Caco-2 (cell line): ENCODE results near the gene UBAP1L. TPM values are rescaled to one million over a fixed set of nuclear protein-coding genes. Genes with fewer than 3 reads are reported as not detected.

Source experiments
- BruUV-seq: library from RNA; stranded (reverse); fragments of 400-500 nt; replicated peaks from 2 replicates; lab custom pipeline; 2021; lab: Mats Ljungman, UMichigan
- CTCF ChIA-PET: fragments of 300-600 bp; sonication (Branson Sonifier 250); formaldehyde crosslinking; loops from one replicate; lab custom pipeline; 2022; ENCODE audit warnings: antibody characterized with exemption; lab: Charles Lee
- POLR2A ChIA-PET: fragments of 300-600 bp; sonication (Branson Sonifier 250); formaldehyde crosslinking; loops from one replicate; lab custom pipeline; 2022; ENCODE audit warnings: antibody characterized with exemption; lab: Charles Lee
- DNase-seq, 2 experiments: peaks; one replicate each; pipeline versions ENCODE4 v3.0.0 to v3.0.0-alpha.2; 2020 to 2022
- H3K27me3 ChIP-seq: replicated peaks from 2 replicates; pipeline ENCODE4 v1.6.0; 2011; ENCODE audit warnings: low read length; ENCODE audit not compliant: control insufficient read depth, insufficient read depth
- H3K36me3 ChIP-seq: 2 replicates; pipeline ENCODE4 v1.5.1; 2011; ENCODE audit warnings: low read length; ENCODE audit not compliant: control insufficient read depth, insufficient read depth
- H3K4me1 ChIP-seq: fragments of 250-450 bp; sonication (Bioruptor Pico); 2 replicates; pipeline ENCODE4 v1.5.1; 2020; ENCODE audit warnings: mild to moderate bottlenecking
- H3K4me3 ChIP-seq: 2 replicates; pipeline ENCODE4 v1.5.1; 2011; ENCODE audit warnings: low read depth, mild to moderate bottlenecking, control low read depth, low read length
- H3K9me3 ChIP-seq: fragments of 250-450 bp; sonication (Bioruptor Pico); 2 replicates; pipeline ENCODE4 v1.5.1; 2020; ENCODE audit warnings: mild to moderate bottlenecking, moderate library complexity
- H3K27ac Mint-ChIP-seq: one replicate; pipeline ENCODE4 v1.8.0; 2022; ENCODE audit warnings: mixed read lengths; ENCODE audit not compliant: unreplicated experiment
- H3K27me3 Mint-ChIP-seq: one replicate; pipeline ENCODE4 v1.8.0; 2022; ENCODE audit warnings: mixed read lengths; ENCODE audit not compliant: insufficient read depth, unreplicated experiment
- H3K36me3 Mint-ChIP-seq: one replicate; pipeline ENCODE4 v1.8.0; 2022; ENCODE audit warnings: mild to moderate bottlenecking, mixed read lengths; ENCODE audit not compliant: insufficient read depth, unreplicated experiment
- H3K4me1 Mint-ChIP-seq: one replicate; pipeline ENCODE4 v1.8.0; 2022; ENCODE audit warnings: low read depth, mixed read lengths; ENCODE audit not compliant: unreplicated experiment
- H3K4me3 Mint-ChIP-seq: one replicate; pipeline ENCODE4 v1.8.0; 2022; ENCODE audit warnings: mild to moderate bottlenecking, moderate library complexity, mixed read lengths; ENCODE audit not compliant: unreplicated experiment
- H3K9me3 Mint-ChIP-seq: one replicate; pipeline ENCODE4 v1.8.0; 2022; ENCODE audit warnings: mixed read lengths; ENCODE audit not compliant: unreplicated experiment
- intact Hi-C: fragments of 100-400 bp; cut with micrococcal nuclease; formaldehyde crosslinking; loops from one replicate; pipeline ENCODE4 v1.10.0; 2022; ENCODE audit not compliant: unreplicated experiment
- total RNA-seq: library from RNA; stranded (reverse); gene quantifications from 2 replicates; pipeline ENCODE4 v1.2.3, GENCODE V29; 2022
- TF ChIP-seq, protein P1 (sequence below), 2 experiments: fragments of 200-600 bp in 1 of 2; IDR thresholded peaks; 1 replicate in 1 of 2; 2 replicates in 1 of 2; pipeline versions ENCODE4 v1.5.1 to v1.8.0; 2011 to 2022; ENCODE audit warnings: antibody characterized with exemption in 1 of 2, control low read depth in 1 of 2, inconsistent platforms in 1 of 2, low read depth in 1 of 2, low read length in 1 of 2, mild to moderate bottlenecking in 1 of 2, moderate library complexity in 1 of 2; ENCODE audit not compliant: insufficient read depth in 1 of 2, severe bottlenecking in 1 of 2, unreplicated experiment in 1 of 2

Gene UBAP1L
- total RNA-seq, 1 experiment from 2014 or later, result 2.2 TPM

DNA sequence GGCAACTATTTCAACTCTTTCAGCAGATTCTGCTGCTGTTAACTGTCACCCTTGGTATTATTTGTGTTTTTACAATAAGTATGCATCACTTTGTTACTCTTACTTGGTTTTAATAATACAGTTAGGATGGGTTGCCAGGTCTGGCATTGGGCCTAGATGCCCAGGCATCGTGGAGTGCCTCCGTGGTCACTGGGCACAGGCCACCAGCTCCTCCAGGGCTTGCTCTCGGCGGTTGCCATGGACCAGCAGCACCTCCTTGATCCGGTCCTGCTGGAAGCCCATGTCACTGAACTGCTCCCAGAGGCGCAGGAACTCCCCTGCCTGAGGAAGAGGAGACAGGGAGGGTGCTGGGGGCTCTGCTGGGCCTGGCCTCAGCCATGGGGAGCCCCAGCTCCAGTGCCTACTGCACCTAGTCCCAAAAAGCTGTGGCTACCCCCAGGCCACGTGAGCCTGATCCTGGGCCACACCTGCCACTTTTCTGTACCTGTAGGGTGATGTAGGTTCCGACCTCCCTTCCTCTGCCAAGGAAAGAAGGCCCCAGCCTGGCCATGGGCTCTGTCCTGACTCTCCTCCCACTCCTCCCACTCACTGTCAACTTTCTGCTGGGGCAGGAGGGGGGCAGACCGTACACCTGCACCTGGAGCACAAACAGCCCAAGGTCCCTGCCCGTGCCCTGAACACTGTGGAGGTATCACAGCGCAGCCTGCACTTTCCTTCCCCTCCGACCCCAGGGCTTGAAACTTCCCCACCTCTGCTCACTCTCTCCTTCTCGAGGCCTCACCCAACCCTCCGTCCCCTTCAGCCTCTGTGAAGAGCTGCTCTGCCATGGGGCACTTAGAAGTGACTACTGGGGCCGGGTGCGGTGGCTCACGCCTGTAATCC, 21.8 kb downstream of the UBAP1L start:
- BruUV-seq, result no TSS peak
- peaks cover 20% of the 10 kb centered on the region for H3K4me1 Mint-ChIP-seq
- intact Hi-C loops, result no loop called here
- H3K4me3 ChIP-seq, result no peak overlapping the region
- no peaks in the 10 kb centered on the region for H3K27me3 ChIP-seq
- no peak for DNase-seq
- POLR2A ChIA-PET, result no interaction called here
- TF ChIP-seq, protein P1, sequence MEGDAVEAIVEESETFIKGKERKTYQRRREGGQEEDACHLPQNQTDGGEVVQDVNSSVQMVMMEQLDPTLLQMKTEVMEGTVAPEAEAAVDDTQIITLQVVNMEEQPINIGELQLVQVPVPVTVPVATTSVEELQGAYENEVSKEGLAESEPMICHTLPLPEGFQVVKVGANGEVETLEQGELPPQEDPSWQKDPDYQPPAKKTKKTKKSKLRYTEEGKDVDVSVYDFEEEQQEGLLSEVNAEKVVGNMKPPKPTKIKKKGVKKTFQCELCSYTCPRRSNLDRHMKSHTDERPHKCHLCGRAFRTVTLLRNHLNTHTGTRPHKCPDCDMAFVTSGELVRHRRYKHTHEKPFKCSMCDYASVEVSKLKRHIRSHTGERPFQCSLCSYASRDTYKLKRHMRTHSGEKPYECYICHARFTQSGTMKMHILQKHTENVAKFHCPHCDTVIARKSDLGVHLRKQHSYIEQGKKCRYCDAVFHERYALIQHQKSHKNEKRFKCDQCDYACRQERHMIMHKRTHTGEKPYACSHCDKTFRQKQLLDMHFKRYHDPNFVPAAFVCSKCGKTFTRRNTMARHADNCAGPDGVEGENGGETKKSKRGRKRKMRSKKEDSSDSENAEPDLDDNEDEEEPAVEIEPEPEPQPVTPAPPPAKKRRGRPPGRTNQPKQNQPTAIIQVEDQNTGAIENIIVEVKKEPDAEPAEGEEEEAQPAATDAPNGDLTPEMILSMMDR (IDR thresholded peaks at IDR 0.05; ENCODE audit: insufficient read depth in 1 of 2, low read depth in 1 of 2, low read length in 1 of 2, severe bottlenecking in 1 of 2, unreplicated experiment in 1 of 2), result no peak
- peaks cover 45% of the 10 kb centered on the region for H3K4me1 ChIP-seq
- CTCF ChIA-PET, result no interaction called here
- H3K27me3 Mint-ChIP-seq, result no peaks in the 10 kb centered on the region
- H3K27ac Mint-ChIP-seq, result no peak overlapping the region
- no peak overlapping the region for H3K4me3 Mint-ChIP-seq
- no peaks in the 10 kb centered on the region for H3K9me3 ChIP-seq
- no peaks in the 10 kb centered on the region for H3K9me3 Mint-ChIP-seq
- H3K36me3 ChIP-seq, result no peaks in the 10 kb centered on the region
- H3K36me3 Mint-ChIP-seq, result peaks cover 16% of the 10 kb centered on the region

DNA sequence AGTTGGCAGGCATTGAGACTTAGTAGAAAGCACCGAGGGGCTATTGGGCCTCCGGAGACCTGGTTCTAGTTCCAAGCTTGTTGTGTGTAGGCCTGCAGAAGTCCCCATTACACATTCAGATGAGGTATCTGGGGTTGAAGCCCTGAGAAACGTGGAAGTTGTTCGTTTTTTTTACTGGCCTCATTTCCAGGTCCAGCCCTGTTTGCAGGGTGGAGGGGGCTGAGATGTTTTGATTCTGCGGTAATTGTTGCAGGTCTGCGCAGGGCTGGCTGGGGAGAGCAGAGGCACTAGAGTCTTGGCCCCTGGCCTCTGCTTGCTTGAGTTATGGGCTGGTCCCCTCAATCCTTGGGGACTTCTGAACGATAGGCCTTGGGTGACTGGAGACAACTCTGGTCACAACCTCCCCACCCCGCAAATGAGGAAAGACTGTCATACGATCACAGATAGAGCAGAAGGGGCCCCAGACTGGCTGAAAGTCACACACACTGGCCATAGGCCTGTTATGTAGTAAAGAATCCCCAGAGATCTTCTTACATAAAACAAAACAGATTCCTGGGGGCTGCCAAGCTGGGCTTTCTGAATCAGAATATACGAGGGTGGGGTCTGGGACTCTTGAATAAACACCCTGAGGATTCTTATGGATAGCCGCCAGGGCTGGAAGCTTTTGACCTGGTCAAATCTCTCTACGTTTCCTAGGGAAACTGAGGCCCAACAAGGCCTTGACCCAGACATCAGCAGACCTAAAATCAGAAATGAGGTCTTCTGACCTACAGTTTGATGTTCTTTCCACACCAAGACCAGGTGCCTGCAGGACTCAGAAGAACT, 22.8 kb downstream of the UBAP1L start:
- ChIA-PET POLR2A (no interaction called here), CTCF (no interaction called here)
- intact Hi-C loops, result no loop called here

More for the DNA sequence above, 22.8 kb downstream of the UBAP1L start:
- H3K27ac Mint-ChIP-seq, result no peak overlapping the region
- H3K27me3 Mint-ChIP-seq, result no peaks in the 10 kb centered on the region
- peaks cover 16% of the 10 kb centered on the region for H3K36me3 Mint-ChIP-seq
- TF ChIP-seq, protein P1 (IDR thresholded peaks at IDR 0.05; ENCODE audit: insufficient read depth in 1 of 2, low read depth in 1 of 2, low read length in 1 of 2, severe bottlenecking in 1 of 2, unreplicated experiment in 1 of 2), result no peak
- no peak for DNase-seq
- Histone ChIP-seq H3K9me3 (no peaks in the 10 kb centered on the region), H3K27me3 (no peaks in the 10 kb centered on the region), H3K36me3 (no peaks in the 10 kb centered on the region), H3K4me1 (peaks cover 55% of the 10 kb centered on the region), H3K4me3 (no peak overlapping the region)
- BruUV-seq, result no TSS peak
- no peaks in the 10 kb centered on the region for H3K9me3 Mint-ChIP-seq
- H3K4me1 Mint-ChIP-seq, result peaks cover 29% of the 10 kb centered on the region
- H3K4me3 Mint-ChIP-seq, result no peak overlapping the region
